Stimulated activated CD4-positive, alpha-beta T cell treated with anti-CD3 and anti-CD28 coated beads, Interleukin-1b, Interleukin-23, amount 100 ng/mL, for 48 hours (primary cell): ENCODE measurements around the gene HNRNPA3.
A peak's percentile ranks its signal among the peaks of the same experiment; 100 is the strongest.
"Not testable (repeated sequence)": the region's sequence is repeated elsewhere in the genome, so short reads cannot be mapped to it uniquely, and the experiment has no call there.

Source experiments
- DNase-seq: peaks from one replicate; pipeline ENCODE4 v3.0.0-alpha.2; 2020

HNRNPA3 gene

GRCh38 chr2:177188482-177189469, 23.8 kb upstream of the HNRNPA3 start:
- DNase-seq = no peak

- DNase-seq = no peak
These were observed 21.7 kb upstream of the HNRNPA3 start for GRCh38 chr2:177190941-177191340.

GRCh38 chr2:177192788-177193187, 19.8 kb upstream of the HNRNPA3 start:
- DNase-seq = no peak

- no peak for DNase-seq
These were observed 19.4 kb upstream of the HNRNPA3 start for GRCh38 chr2:177193240-177193639.

- no peak for DNase-seq
These were observed 17.4 kb upstream of the HNRNPA3 start for GRCh38 chr2:177195194-177195593.

- DNase-seq = not testable (repeated sequence)
These were observed 12.2 kb upstream of the HNRNPA3 start for GRCh38 chr2:177200419-177200818.

GRCh38 chr2:177201919-177202346, 10.7 kb upstream of the HNRNPA3 start:
- DNase-seq = no peak

- DNase-seq = no peak
These were observed 8.2 kb upstream of the HNRNPA3 start for GRCh38 chr2:177204417-177204816.

- DNase-seq = no peak
These were observed 5.5 kb upstream of the HNRNPA3 start for GRCh38 chr2:177207101-177207500.

GRCh38 chr2:177211169-177211568, 1.4 kb upstream of the HNRNPA3 start:
- DNase-seq = no peak

GRCh38 chr2:177211576-177212105, 953 bp upstream of the HNRNPA3 start:
- DNase-seq = no peak

- DNase-seq = peak; percentile 93
These were observed 580 bp downstream of the HNRNPA3 start for GRCh38 chr2:177212891-177213856.

- no peak for DNase-seq
These were observed 4.8 kb downstream of the HNRNPA3 start for GRCh38 chr2:177217247-177217843.

GRCh38 chr2:177219787-177220186, 7.2 kb downstream of the HNRNPA3 start:
- DNase-seq = not testable (repeated sequence)

- no peak for DNase-seq
These were observed 8.9 kb downstream of the HNRNPA3 start for GRCh38 chr2:177221534-177221933.

GRCh38 chr2:177221970-177222369, 9.4 kb downstream of the HNRNPA3 start:
- no peak for DNase-seq

- DNase-seq = not testable (repeated sequence)
These were observed 10.8 kb downstream of the HNRNPA3 start for GRCh38 chr2:177223436-177223835.

GRCh38 chr2:177225965-177226360, 13.4 kb downstream of the HNRNPA3 start:
- no peak for DNase-seq

- DNase-seq = no peak
These were observed 17.0 kb downstream of the HNRNPA3 start for GRCh38 chr2:177229442-177230242.

GRCh38 chr2:177231270-177231669, 18.7 kb downstream of the HNRNPA3 start:
- DNase-seq = no peak

GRCh38 chr2:177232098-177232704, 19.6 kb downstream of the HNRNPA3 start:
- DNase-seq = no peak
